ENCODE results near the gene LMOD2. TPM values are rescaled to one million over a fixed set of nuclear protein-coding genes. Genes with fewer than 3 reads are reported as not detected.

LMOD2 gene
- total RNA-seq, 2 experiments from 2014 or later, result not detected

DNA sequence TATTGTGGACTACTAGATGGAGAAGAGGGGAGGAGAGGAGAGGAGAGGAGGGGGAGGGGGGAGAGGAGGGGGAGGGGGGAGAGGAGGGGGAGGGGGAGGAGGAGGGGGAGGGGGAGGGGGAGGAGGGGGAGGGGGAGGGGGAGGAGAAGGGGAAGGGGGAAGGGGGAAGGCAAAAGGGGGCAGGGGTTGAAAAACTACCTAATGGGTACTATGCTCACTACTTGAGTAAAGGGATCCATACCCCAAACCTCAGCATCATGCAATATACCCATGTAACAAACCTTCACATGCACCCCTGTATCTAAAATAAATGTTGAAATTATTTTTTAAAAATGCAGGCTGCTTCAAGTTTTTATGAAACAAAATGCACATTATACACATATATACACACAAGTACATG, 15.1 kb upstream of the LMOD2 start:
- no peaks in the 10 kb centered on the region for H3K36me3 ChIP-seq (ENCODE audit: insufficient read depth, low read length)
- Mint-ChIP-seq H3K9me3 (no peaks in the 10 kb centered on the region), H3K4me3 (no peak overlapping the region), H3K27ac (no peak overlapping the region), H3K27me3 (peaks cover 54% of the 10 kb centered on the region), H3K4me1 (ENCODE audit: low read depth) (no peaks in the 10 kb centered on the region), H3K36me3 (ENCODE audit: low read depth) (no peaks in the 10 kb centered on the region)
- H3K27ac ChIP-seq (ENCODE audit: low read depth in 1 of 2, low read length in 2 of 2), result no peak overlapping the region
- no peaks in the 10 kb centered on the region for H3K9me3 ChIP-seq (ENCODE audit: control insufficient read depth in 1 of 2, insufficient read depth in 1 of 2, low read length in 2 of 2)
- no peak overlapping the region for H3K4me3 ChIP-seq (ENCODE audit: low read length)
- ChIA-PET CTCF (no interaction called here), POLR2A (no interaction called here)
- no peaks in the 10 kb centered on the region for H3K4me1 ChIP-seq (ENCODE audit: insufficient read depth, low read length)
- no peak for TF ChIP-seq CTCF (IDR thresholded peaks at IDR 0.05)
- no peak for DNase-seq
- no peak for ATAC-seq (ENCODE audit: poor library complexity)
- intact Hi-C loops (cut with DNase I, micrococcal nuclease), result no loop called here
- peaks cover 0 to 20% of the 10 kb centered on the region in 2 experiments for H3K27me3 ChIP-seq (ENCODE audit: control insufficient read depth in 1 of 2, insufficient read depth in 2 of 2, low read length in 2 of 2)

- no peaks in the 10 kb centered on the region for H3K4me1 Mint-ChIP-seq (ENCODE audit: low read depth)
- Histone ChIP-seq H3K4me3 (ENCODE audit: low read length) (no peak overlapping the region), H3K36me3 (ENCODE audit: insufficient read depth, low read length) (no peaks in the 10 kb centered on the region), H3K4me1 (ENCODE audit: insufficient read depth, low read length) (no peaks in the 10 kb centered on the region), H3K9me3 (ENCODE audit: control insufficient read depth in 1 of 2, insufficient read depth in 1 of 2, low read length in 2 of 2) (no peaks in the 10 kb centered on the region), H3K27me3 (ENCODE audit: control insufficient read depth in 1 of 2, insufficient read depth in 2 of 2, low read length in 2 of 2) (peaks cover 0 to 20% of the 10 kb centered on the region in 2 experiments), H3K27ac (ENCODE audit: low read depth in 1 of 2, low read length in 2 of 2) (no peak overlapping the region)
- H3K27ac Mint-ChIP-seq, result no peak overlapping the region
- CTCF ChIA-PET, result no interaction called here
- intact Hi-C loops (cut with DNase I, micrococcal nuclease), result no loop called here
- ATAC-seq (ENCODE audit: poor library complexity), result no peak
- no peaks in the 10 kb centered on the region for H3K36me3 Mint-ChIP-seq (ENCODE audit: low read depth)
- H3K4me3 Mint-ChIP-seq, result no peak overlapping the region
- peaks cover 52% of the 10 kb centered on the region for H3K27me3 Mint-ChIP-seq
- TF ChIP-seq CTCF (IDR thresholded peaks at IDR 0.05), result no peak
- DNase-seq, result no peak
- POLR2A ChIA-PET, result no interaction called here
- H3K9me3 Mint-ChIP-seq, result no peaks in the 10 kb centered on the region
These were observed 13.8 kb upstream of the LMOD2 start for GRCh38 chr7:123641901-123642300.

DNA sequence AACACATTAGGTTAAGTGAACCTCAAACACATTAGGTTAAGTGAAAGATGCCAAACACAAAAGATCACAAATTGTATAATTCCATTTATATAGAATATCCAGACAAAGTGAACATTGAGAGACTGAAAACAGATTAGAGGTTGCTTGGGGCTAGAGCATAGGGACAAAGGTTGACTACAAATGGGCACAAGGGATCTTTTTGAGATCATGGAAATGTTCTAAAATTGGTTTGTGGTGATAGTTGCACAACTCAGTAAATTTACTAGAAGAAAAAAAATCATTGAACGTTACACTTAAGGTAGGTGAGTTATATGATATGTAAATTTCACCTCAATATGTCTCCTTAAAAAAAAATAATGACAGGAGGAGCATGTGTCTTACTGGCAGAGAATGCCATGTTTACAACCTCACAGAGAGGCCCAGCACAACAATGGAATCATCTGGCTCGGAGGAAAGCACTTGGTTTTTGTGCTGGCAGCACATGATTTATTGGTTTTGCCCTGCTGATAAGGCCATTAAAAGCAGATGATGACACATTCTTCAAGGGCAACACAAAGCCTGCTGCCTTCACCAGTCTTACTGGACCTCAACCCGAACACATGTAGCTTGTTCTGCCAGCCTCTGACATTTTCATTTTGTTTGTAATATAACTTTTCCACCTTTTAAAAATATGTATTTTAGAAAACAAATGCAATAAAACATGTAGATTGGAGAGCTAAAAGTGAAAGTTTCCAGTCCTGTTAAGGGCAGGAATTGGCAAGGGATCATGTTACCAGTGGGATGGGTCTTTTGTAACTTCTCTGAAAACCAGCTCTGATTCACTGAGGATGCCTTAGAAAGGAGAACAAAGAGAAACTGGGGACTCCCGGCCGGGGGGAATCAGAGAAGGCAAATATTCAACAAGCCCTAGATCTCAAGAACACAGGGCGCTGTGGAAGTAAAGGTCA, 11.9 kb upstream of the LMOD2 start:
- DNase-seq (no peak), ATAC-seq (ENCODE audit: poor library complexity) (no peak)
- Mint-ChIP-seq H3K4me3 (no peak overlapping the region), H3K27me3 (peaks cover 51% of the 10 kb centered on the region), H3K36me3 (ENCODE audit: low read depth) (no peaks in the 10 kb centered on the region), H3K27ac (no peak overlapping the region), H3K4me1 (ENCODE audit: low read depth) (no peaks in the 10 kb centered on the region), H3K9me3 (no peaks in the 10 kb centered on the region)
- Histone ChIP-seq H3K27ac (ENCODE audit: low read depth in 1 of 2, low read length in 2 of 2) (no peak overlapping the region), H3K36me3 (ENCODE audit: insufficient read depth, low read length) (no peaks in the 10 kb centered on the region), H3K4me1 (ENCODE audit: insufficient read depth, low read length) (no peaks in the 10 kb centered on the region), H3K27me3 (ENCODE audit: control insufficient read depth in 1 of 2, insufficient read depth in 2 of 2, low read length in 2 of 2) (peaks cover 0 to 12% of the 10 kb centered on the region in 2 experiments), H3K9me3 (ENCODE audit: control insufficient read depth in 1 of 2, insufficient read depth in 1 of 2, low read length in 2 of 2) (no peaks in the 10 kb centered on the region), H3K4me3 (ENCODE audit: low read length) (no peak overlapping the region)
- CTCF ChIA-PET, result no interaction called here
- no peak for TF ChIP-seq CTCF (IDR thresholded peaks at IDR 0.05)
- POLR2A ChIA-PET, result no interaction called here
- intact Hi-C loops (cut with DNase I, micrococcal nuclease), result no loop called here
